GM21723 (cell line): ENCODE data around the gene CTSZ.
"Not testable (repeated sequence)": the region's sequence is repeated elsewhere in the genome, so short reads cannot be mapped to it uniquely, and the experiment has no call there.

Experiments
- ATAC-seq: cut with Tn5 transposase; IDR thresholded peaks from one replicate; pipeline ENCODE4 v1.9.1; 2021; ENCODE audit warnings: mild to moderate bottlenecking, moderate library complexity; ENCODE audit not compliant: unreplicated experiment

CTSZ gene

GRCh38 chr20:58982406-58983114 is 24.5 kb downstream of the CTSZ start:
- ATAC-seq: no peak

GRCh38 chr20:58981628-58982364 is 25.3 kb downstream of the CTSZ start:
- no peak for ATAC-seq

- ATAC-seq: peak; percentile 70
Measured at GRCh38 chr20:58980711-58981627, 26.1 kb downstream of the CTSZ start, which contains the start of gene NELFCD. TSS of gene NELFCD (plus strand) at chr20:58981256. CDS start at chr20:58981310, 54 bp downstream.

- ATAC-seq: no peak
Measured at GRCh38 chr20:58978351-58979190, 28.5 kb downstream of the CTSZ start.

GRCh38 chr20:58976061-58976730 is 30.9 kb downstream of the CTSZ start:
- no peak for ATAC-seq

- ATAC-seq: no peak
Measured at GRCh38 chr20:58975353-58975752, 31.7 kb downstream of the CTSZ start.

GRCh38 chr20:58973866-58974265 is 33.2 kb downstream of the CTSZ start:
- ATAC-seq: no peak

GRCh38 chr20:58973179-58973578 is 33.9 kb downstream of the CTSZ start:
- no peak for ATAC-seq

GRCh38 chr20:58971429-58971828 is 35.6 kb downstream of the CTSZ start:
- no peak for ATAC-seq

- peak; percentile 57 for ATAC-seq
Measured at GRCh38 chr20:58970146-58970545, 36.9 kb downstream of the CTSZ start.

GRCh38 chr20:58969439-58969838 is 37.6 kb downstream of the CTSZ start:
- no peak for ATAC-seq

- ATAC-seq: no peak
Measured at GRCh38 chr20:58967652-58968429, 39.2 kb downstream of the CTSZ start.

GRCh38 chr20:58965270-58966064 is 41.6 kb downstream of the CTSZ start:
- no peak for ATAC-seq

GRCh38 chr20:58963922-58964321 is 43.1 kb downstream of the CTSZ start:
- not testable (repeated sequence) for ATAC-seq

- ATAC-seq: no peak
Measured at GRCh38 chr20:58963060-58963584, 43.9 kb downstream of the CTSZ start.

GRCh38 chr20:58959652-58960051 is 47.4 kb downstream of the CTSZ start:
- no peak for ATAC-seq

- ATAC-seq: no peak
Measured at GRCh38 chr20:58956078-58956477, 51.0 kb downstream of the CTSZ start.

GRCh38 chr20:58953050-58953449 is 54.0 kb downstream of the CTSZ start:
- no peak for ATAC-seq
